ENCODE results near the gene SBF2.

DNA sequence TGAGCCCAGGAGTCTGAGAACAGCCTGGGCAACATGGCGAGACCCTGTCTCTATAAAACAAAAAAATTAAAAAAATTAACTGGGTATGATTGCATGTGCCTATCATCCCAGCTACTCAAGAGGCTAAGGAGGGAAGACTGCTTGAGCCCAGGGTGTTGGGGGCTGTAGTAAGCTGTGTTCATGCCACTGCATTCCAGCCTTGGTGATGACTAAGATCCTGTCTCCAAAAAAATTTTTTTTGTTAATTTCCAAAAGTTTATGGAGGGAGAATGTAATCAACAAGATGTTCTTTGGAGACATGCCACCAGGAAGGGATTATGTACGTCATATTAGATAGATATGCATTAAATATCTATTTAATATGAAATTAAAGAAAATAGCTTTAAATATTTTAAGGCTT lies 267.5 kb downstream of the SBF2 start:
- TF ChIP-seq, protein P1, sequence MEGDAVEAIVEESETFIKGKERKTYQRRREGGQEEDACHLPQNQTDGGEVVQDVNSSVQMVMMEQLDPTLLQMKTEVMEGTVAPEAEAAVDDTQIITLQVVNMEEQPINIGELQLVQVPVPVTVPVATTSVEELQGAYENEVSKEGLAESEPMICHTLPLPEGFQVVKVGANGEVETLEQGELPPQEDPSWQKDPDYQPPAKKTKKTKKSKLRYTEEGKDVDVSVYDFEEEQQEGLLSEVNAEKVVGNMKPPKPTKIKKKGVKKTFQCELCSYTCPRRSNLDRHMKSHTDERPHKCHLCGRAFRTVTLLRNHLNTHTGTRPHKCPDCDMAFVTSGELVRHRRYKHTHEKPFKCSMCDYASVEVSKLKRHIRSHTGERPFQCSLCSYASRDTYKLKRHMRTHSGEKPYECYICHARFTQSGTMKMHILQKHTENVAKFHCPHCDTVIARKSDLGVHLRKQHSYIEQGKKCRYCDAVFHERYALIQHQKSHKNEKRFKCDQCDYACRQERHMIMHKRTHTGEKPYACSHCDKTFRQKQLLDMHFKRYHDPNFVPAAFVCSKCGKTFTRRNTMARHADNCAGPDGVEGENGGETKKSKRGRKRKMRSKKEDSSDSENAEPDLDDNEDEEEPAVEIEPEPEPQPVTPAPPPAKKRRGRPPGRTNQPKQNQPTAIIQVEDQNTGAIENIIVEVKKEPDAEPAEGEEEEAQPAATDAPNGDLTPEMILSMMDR (conservative IDR thresholded peaks at IDR 0.05; ENCODE audit: low read depth, low read length) = no peak
- TF ChIP-seq EZH2phosphoT487 (IDR thresholded peaks at IDR 0.05; ENCODE audit: borderline replicate concordance, low read length) = no peak
